H1 (cell line): Measurements from ENCODE around the gene AURKAIP1. TPM values are rescaled to one million over a fixed set of nuclear protein-coding genes. Genes with fewer than 3 reads are reported as not detected.

Source experiments
- CTCF ChIA-PET: fragments of 300-600 bp; sonication (Branson Sonifier 250); formaldehyde crosslinking; loops from one replicate; lab custom pipeline; 2021; ENCODE audit not compliant: partially characterized antibody; lab: Charles Lee
- POLR2A ChIA-PET: fragments of 300-600 bp; sonication (Branson Sonifier 250); formaldehyde crosslinking; loops from one replicate; lab custom pipeline; 2021; ENCODE audit warnings: inconsistent platforms; ENCODE audit not compliant: partially characterized antibody; lab: Charles Lee
- DNase-seq, 2 experiments: peaks; one replicate each; pipeline versions ENCODE4 v3.0.0 to v3.0.0-alpha.2; 2010 to 2022; ENCODE audit warnings: low spot score in 2 of 2, low read depth in 1 of 2, mixed read lengths in 1 of 2
- FAIRE-seq: peaks from 2 replicates; lab custom pipeline; 2011; peaks lifted over from hg19 to GRCh38; lab: Jason Lieb, UNC
- H2AFZ ChIP-seq: 2 replicates; pipeline ENCODE4 v1.8.1; 2012; ENCODE audit warnings: low read length, inconsistent platforms
- H2AK5ac ChIP-seq: 2 replicates; pipeline ENCODE4 v1.6.1; 2013; ENCODE audit warnings: low read depth, low read length
- H2BK120ac ChIP-seq: replicated peaks from 2 replicates; pipeline ENCODE3; 2013; ENCODE audit warnings: low read depth, low read length, inconsistent platforms
- H2BK12ac ChIP-seq: 2 replicates; pipeline ENCODE4 v1.6.1; 2013; ENCODE audit warnings: low read depth, low read length
- H2BK15ac ChIP-seq: 2 replicates; pipeline ENCODE4 v1.6.1; 2013; ENCODE audit warnings: low read length
- H2BK20ac ChIP-seq: 2 replicates; pipeline ENCODE4 v1.6.1; 2013; ENCODE audit warnings: low read length
- H2BK5ac ChIP-seq: 2 replicates; pipeline ENCODE4 v1.6.1; 2013; ENCODE audit warnings: low read depth, low read length
- H3K14ac ChIP-seq: 2 replicates; pipeline ENCODE4 v1.6.1; 2013; ENCODE audit warnings: inconsistent platforms; ENCODE audit not compliant: insufficient read length
- H3K18ac ChIP-seq: 2 replicates; pipeline ENCODE4 v1.6.1; 2013; ENCODE audit warnings: low read length; ENCODE audit errors: extremely low read depth
- H3K23ac ChIP-seq: 2 replicates; pipeline ENCODE4 v1.6.1; 2013; ENCODE audit warnings: inconsistent platforms; ENCODE audit not compliant: insufficient read length
- H3K23me2 ChIP-seq: 2 replicates; pipeline ENCODE4 v1.6.1; 2013; ENCODE audit warnings: low read depth, low read length
- H3K27ac ChIP-seq: 2 replicates; pipeline ENCODE4 v1.6.1; 2011; ENCODE audit warnings: low read depth, low read length, inconsistent platforms
- H3K27me3 ChIP-seq, 4 experiments: replicated peaks in 1 of 4; 1 replicate in 1 of 4; 2 replicates in 3 of 4; pipeline versions ENCODE4 v1.6.1 to v1.8.1; 2011 to 2013; ENCODE audit warnings: low read length in 3 of 4, mild to moderate bottlenecking in 3 of 4, inconsistent platforms in 2 of 4, mixed read lengths in 2 of 4, moderate library complexity in 1 of 4; ENCODE audit not compliant: control insufficient read depth in 3 of 4, insufficient read depth in 3 of 4; ENCODE audit errors: extremely low read depth in 1 of 4
- H3K36me3 ChIP-seq, 4 experiments: 2 replicates each; pipeline versions ENCODE4 v1.6.1 to v1.8.1; 2011 to 2013; ENCODE audit warnings: mild to moderate bottlenecking in 4 of 4, low read length in 3 of 4, moderate library complexity in 2 of 4, control low read depth in 1 of 4, inconsistent platforms in 1 of 4; ENCODE audit not compliant: insufficient read depth in 4 of 4, control insufficient read depth in 2 of 4
- H3K4ac ChIP-seq: replicated peaks from 2 replicates; pipeline ENCODE3; 2013; ENCODE audit warnings: low read length, low read depth, mixed read lengths, inconsistent platforms; ENCODE audit not compliant: insufficient read length
- H3K4me1 ChIP-seq, 4 experiments: replicated peaks in 1 of 4; 1 replicate in 1 of 4; 2 replicates in 3 of 4; pipeline versions ENCODE4 v1.6.1 to v1.8.1; 2011 to 2013; ENCODE audit warnings: low read length in 3 of 4, inconsistent platforms in 2 of 4, mixed read lengths in 1 of 4; ENCODE audit not compliant: insufficient read depth in 4 of 4, control insufficient read depth in 3 of 4
- H3K4me2 ChIP-seq, 2 experiments: 2 replicates each; pipeline versions ENCODE4 v1.6.1 to v1.8.1; 2011 to 2013; ENCODE audit warnings: low read depth in 2 of 2, low read length in 2 of 2, control low read depth in 1 of 2, inconsistent platforms in 1 of 2, mild to moderate bottlenecking in 1 of 2; ENCODE audit not compliant: insufficient read depth in 1 of 2
- H3K4me3 ChIP-seq, 4 experiments: fragments of 200-600, 300-600 bp in 1 of 4; sonication (generic), shearing (Covaris generic), sonication (Bioruptor Twin) in 1 of 4; 2 replicates each; pipeline versions ENCODE4 v1.5.1 to v1.8.1; 2011 to 2016; ENCODE audit warnings: low read length in 4 of 4, low read depth in 3 of 4, control low read depth in 2 of 4, inconsistent platforms in 2 of 4, mild to moderate bottlenecking in 2 of 4, mixed read lengths in 1 of 4, moderate library complexity in 1 of 4; ENCODE audit not compliant: insufficient read depth in 2 of 4; ENCODE audit errors: extremely low read depth in 1 of 4
- H3K56ac ChIP-seq: replicated peaks from 2 replicates; pipeline ENCODE3; 2013; ENCODE audit warnings: low read depth, mild to moderate bottlenecking, mixed read lengths, low read length, inconsistent platforms; ENCODE audit not compliant: insufficient read length
- H3K79me1 ChIP-seq: 2 replicates; pipeline ENCODE4 v1.6.1; 2013; ENCODE audit warnings: low read depth, low read length, control low read depth
- H3K79me2 ChIP-seq, 2 experiments: 2 replicates each; pipeline versions ENCODE4 v1.6.1 to v1.8.1; 2012 to 2013; ENCODE audit warnings: low read length in 2 of 2, mild to moderate bottlenecking in 2 of 2, inconsistent platforms in 1 of 2; ENCODE audit not compliant: insufficient read depth in 2 of 2, control insufficient read depth in 1 of 2
- H3K9ac ChIP-seq, 4 experiments: replicated peaks in 1 of 4; 1 replicate in 1 of 4; 2 replicates in 3 of 4; pipeline versions ENCODE4 v1.6.1 to v1.8.1; 2011 to 2013; ENCODE audit warnings: low read depth in 3 of 4, low read length in 3 of 4, control low read depth in 2 of 4, mild to moderate bottlenecking in 2 of 4, moderate library complexity in 2 of 4, inconsistent platforms in 1 of 4; ENCODE audit errors: extremely low read depth in 1 of 4
- H3K9me3 ChIP-seq, 2 experiments: 2 replicates each; pipeline versions ENCODE4 v1.6.1 to v1.8.1; 2012 to 2013; ENCODE audit warnings: mild to moderate bottlenecking in 2 of 2, moderate library complexity in 2 of 2, control low read depth in 1 of 2, inconsistent platforms in 1 of 2, low read depth in 1 of 2, low read length in 1 of 2, mixed read lengths in 1 of 2; ENCODE audit not compliant: insufficient read depth in 2 of 2
- H4K20me1 ChIP-seq, 2 experiments: replicated peaks in 1 of 2; 2 replicates each; pipeline versions ENCODE3 to v1.8.1; 2011 to 2013; ENCODE audit warnings: inconsistent platforms in 2 of 2, low read length in 2 of 2, mild to moderate bottlenecking in 1 of 2; ENCODE audit not compliant: insufficient read depth in 2 of 2, control insufficient read depth in 1 of 2
- H4K5ac ChIP-seq: 2 replicates; pipeline ENCODE4 v1.6.1; 2013; ENCODE audit warnings: low read length, low read depth, mixed read lengths, inconsistent platforms; ENCODE audit not compliant: insufficient read length
- H4K8ac ChIP-seq: 2 replicates; pipeline ENCODE4 v1.8.0; 2013; ENCODE audit warnings: mild to moderate bottlenecking, moderate library complexity, low read length, inconsistent platforms; ENCODE audit not compliant: insufficient read depth; ENCODE audit errors: extremely low read depth
- H4K91ac ChIP-seq: replicated peaks from 2 replicates; pipeline ENCODE3; 2013; ENCODE audit warnings: low read length, mixed read lengths, inconsistent platforms; ENCODE audit not compliant: insufficient read length
- CHD2 ChIP-seq: IDR thresholded peaks from 2 replicates; pipeline ENCODE4 v1.6.1; 2012; ENCODE audit warnings: low read length, improper control_type of control experiment
- CREB1 ChIP-seq: IDR thresholded peaks from 2 replicates; pipeline ENCODE4 v1.6.1; 2012; ENCODE audit warnings: inconsistent platforms
- CTCF ChIP-seq, 3 experiments: IDR thresholded peaks; 1 replicate in 2 of 3; 2 replicates in 1 of 3; pipeline versions ENCODE4 v1.5.1 to v1.6.1; 2011; ENCODE audit warnings: low read length in 3 of 3, mild to moderate bottlenecking in 3 of 3, inconsistent platforms in 2 of 3, low read depth in 1 of 3, moderate library complexity in 1 of 3; ENCODE audit not compliant: insufficient read depth in 1 of 3; ENCODE audit errors: control extremely low read depth in 1 of 3
- POU5F1 ChIP-seq: IDR thresholded peaks from 2 replicates; pipeline ENCODE4 v1.6.1; 2011; ENCODE audit warnings: low read depth, mild to moderate bottlenecking, low read length, moderate library complexity
- RBBP5 ChIP-seq: IDR thresholded peaks from 2 replicates; pipeline ENCODE4 v1.7.1; 2012; ENCODE audit warnings: low read depth, mild to moderate bottlenecking, inconsistent platforms, low read length, moderate library complexity, borderline replicate concordance
- RNF2 ChIP-seq: fragments of 200-900, 300-1000 bp; sonication (generic); IDR thresholded peaks from 2 replicates; pipeline ENCODE4 v1.7.1; 2016; ENCODE audit warnings: borderline replicate concordance, low read depth, mild to moderate bottlenecking, antibody characterized with exemption, low read length; ENCODE audit not compliant: poor library complexity, severe bottlenecking; ENCODE audit errors: missing control alignments
- SIN3A ChIP-seq, 2 experiments: IDR thresholded peaks in 1 of 2; conservative IDR thresholded peaks in 1 of 2; 2 replicates each; pipeline ENCODE4 v1.6.1; 2011 to 2012; ENCODE audit warnings: low read length in 2 of 2, improper control_type of control experiment in 1 of 2, low read depth in 1 of 2, mild to moderate bottlenecking in 1 of 2
- TEAD4 ChIP-seq: IDR thresholded peaks from 2 replicates; pipeline ENCODE4 v1.6.1; 2012; ENCODE audit warnings: low read depth, low read length, inconsistent platforms, mixed read lengths
- ZNF274 ChIP-seq: IDR thresholded peaks from 2 replicates; pipeline ENCODE4 v1.7.0; 2012; ENCODE audit warnings: low read length, borderline replicate concordance; ENCODE audit errors: extremely low read depth
- WGBS, 2 experiments: shearing (Covaris generic) in 1 of 2; methylation state at CpG; one replicate each; pipeline versions ENCODE4 v1.1.6 to v1.1.7; 2013 to 2015; ENCODE audit warnings: low lambda C conversion rate in 2 of 2, mixed read lengths in 2 of 2, inconsistent platforms in 1 of 2, low coverage in 1 of 2, missing lambda C conversion rate in 1 of 2; ENCODE audit not compliant: insufficient replicate concordance in 2 of 2, insufficient coverage in 1 of 2, insufficient read length in 1 of 2; ENCODE audit errors: extremely low coverage in 1 of 2, missing lambda C conversion rate in 1 of 2; 5-methylcytosine and 5-hydroxymethylcytosine counted together
- polyA plus RNA-seq, 7 experiments: library from polyadenylated mRNA; depleted of rRNA in 3 of 7; stranded (reverse) in 5 of 7; unstranded in 2 of 7; fragments of >200 nt in 5 of 7; fragments of 200-250 nt in 2 of 7; gene quantifications; 1 replicate in 5 of 7; 2 replicates in 1 of 7; 4 replicates in 1 of 7; pipeline versions ENCODE4 v1.2.1 to v1.2.3, GENCODE V29; 2011 to 2013; ENCODE audit warnings: missing spikeins in 2 of 7, mixed read lengths in 2 of 7
- total RNA-seq: library from RNA; stranded (reverse); fragmentation: NEBNext Ultra II Directional; extraction: Animal tissue kit (Norgen Biotek cat#: 25700); gene quantifications from 2 replicates; pipeline ENCODE4 v1.2.1, GENCODE V29; 2021

Gene AURKAIP1
- total and polyA plus RNA-seq, 2 of the 8 experiments (the other 6 are each of a cell fraction or from before 2014, with no cell fraction given): 87.8 to 194 TPM

- Histone ChIP-seq H3K27ac (no peak overlapping the region), H2BK15ac (no peak overlapping the region)
- TF ChIP-seq SIN3A (conservative IDR thresholded peaks at IDR 0.05 in 1 of 2, IDR thresholded peaks at IDR 0.05 in 1 of 2; ENCODE audit: low read depth in 1 of 2, low read length in 2 of 2): no peak
- no peak for TF ChIP-seq ZNF274
- no peak for TF ChIP-seq CREB1
- TF ChIP-seq RBBP5: no peak
- no peak for TF ChIP-seq CTCF (IDR thresholded peaks at IDR 0.05; ENCODE audit: control extremely low read depth in 1 of 3, insufficient read depth in 1 of 3, low read depth in 1 of 3, low read length in 3 of 3)
- TF ChIP-seq CHD2: no peak
- TF ChIP-seq TEAD4: no peak
- no peak for TF ChIP-seq POU5F1
- no peak for TF ChIP-seq RNF2
Observed at GRCh38 chr1:1376551-1377226, 1.7 kb upstream of the AURKAIP1 start.

More at GRCh38 chr1:1376551-1377226, 1.7 kb upstream of the AURKAIP1 start:
- Histone ChIP-seq H4K91ac (no peak overlapping the region), H3K4ac (no peak overlapping the region), H3K4me3 (no peak overlapping the region; a peak in 1 of 8 replicates), H3K9ac (no peak overlapping the region), H3K56ac (no peak overlapping the region), H3K23me2 (peaks cover 7% of the 10 kb centered on the region; the same call in 1 of the 2 replicates), H3K18ac (no peak overlapping the region), H3K27me3 (no peaks in the 10 kb centered on the region), H3K9me3 (no peaks in the 10 kb centered on the region), H2BK20ac (no peak overlapping the region), H2BK12ac (no peak overlapping the region), H3K79me1 (peaks cover 4% of the 10 kb centered on the region; the same call in 1 of the 2 replicates), H2AFZ (no peak overlapping the region), H4K8ac (no peak overlapping the region; the same call in 1 of the 2 replicates), H4K20me1 (peaks cover 0 to 9% of the 10 kb centered on the region in 2 experiments), H3K36me3 (peaks cover 0 to 4% (median 0%) of the 10 kb centered on the region in 4 experiments; a peak in 1 of 8 replicates), H3K79me2 (peaks cover 5 to 17% of the 10 kb centered on the region in 2 experiments; a peak in 3 of 4 replicates), H2BK5ac (no peak overlapping the region), H3K4me2 (peak overlapping the region in 1 of 2 experiments; percentile 59; a peak in 1 of 4 replicates), H2AK5ac (no peak overlapping the region), H3K14ac (no peak overlapping the region), H4K5ac (no peak overlapping the region), H3K23ac (no peak overlapping the region), H2BK120ac (no peak overlapping the region), H3K4me1 (peaks cover 0 to 9% (median 7%) of the 10 kb centered on the region in 4 experiments; a peak in 5 of 7 replicates)
- FAIRE-seq: no peak
- WGBS, 2 experiments: 92% methylated on average over 10 of the region's 10 CpGs; no CpG with 5 or more reads in 1 of the 2 experiments
- ChIA-PET CTCF (interaction anchor here (0.7 to 4.6 kb wide), 6 partner anchors 21 to 128 kb away, joined by 3 to 17 read pairs (median 3); no protein-coding TSS in a partner anchor), POLR2A (interaction anchor here (1.5 to 33.4 kb wide), 4 partner anchors 18 to 34 kb away, joined by 3 to 719 read pairs (median 48); partner anchors contain the start of genes CCNL2, MRPL20 and MXRA8)
- DNase-seq: no peak
